Activated effector memory CD4-positive, alpha-beta T cell treated with anti-CD3 and anti-CD28 coated beads, Interleukin-2, amount 50 U/mL, for 16 hours (primary cell): ENCODE results near the gene METAP1.
"Not testable (repeated sequence)": the region's sequence is repeated elsewhere in the genome, so short reads cannot be mapped to it uniquely, and the experiment has no call there.

Experiments
- DNase-seq: peaks from one replicate; pipeline ENCODE4 v3.0.0-alpha.2; 2020

Gene METAP1

DNA sequence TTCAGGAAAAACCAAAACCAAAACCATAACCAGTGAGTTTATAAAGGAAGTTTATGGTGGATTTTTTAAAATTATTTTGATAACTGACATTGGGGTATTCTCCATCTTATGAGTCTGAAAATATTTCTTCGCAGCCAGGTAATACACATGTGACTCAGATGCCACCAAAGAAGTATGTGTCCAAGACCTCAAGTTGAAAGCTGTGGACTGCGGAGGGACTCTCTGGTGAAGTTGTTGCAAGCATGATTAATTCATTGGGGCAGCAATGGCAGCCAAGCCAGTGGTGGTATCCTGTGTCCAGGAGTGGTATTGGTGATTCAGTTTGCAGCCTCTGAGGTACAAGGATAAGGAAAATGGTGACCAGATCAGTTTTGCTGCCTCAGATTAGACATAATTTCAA, 107.1 kb downstream of the METAP1 start:
- no peak for DNase-seq

DNA sequence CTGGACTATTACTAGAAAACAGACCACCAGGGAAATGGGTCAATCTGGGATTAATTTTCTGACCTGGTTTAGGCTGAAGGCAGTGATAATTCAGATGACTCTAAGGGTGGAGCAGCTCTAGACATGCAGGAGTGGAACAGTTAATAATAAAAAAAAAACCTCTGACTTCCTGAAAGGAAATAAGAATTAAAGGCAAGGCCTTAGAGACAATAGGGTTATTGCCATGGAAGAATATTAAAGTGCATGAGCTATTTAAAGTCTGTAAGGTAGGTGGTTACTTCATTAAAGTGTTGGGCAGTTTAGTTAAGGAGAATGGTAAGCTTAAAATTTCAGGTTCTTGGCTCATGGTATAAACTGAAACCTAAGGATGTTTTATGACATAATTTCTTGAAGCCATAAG, 107.6 kb downstream of the METAP1 start:
- DNase-seq: no peak

DNA sequence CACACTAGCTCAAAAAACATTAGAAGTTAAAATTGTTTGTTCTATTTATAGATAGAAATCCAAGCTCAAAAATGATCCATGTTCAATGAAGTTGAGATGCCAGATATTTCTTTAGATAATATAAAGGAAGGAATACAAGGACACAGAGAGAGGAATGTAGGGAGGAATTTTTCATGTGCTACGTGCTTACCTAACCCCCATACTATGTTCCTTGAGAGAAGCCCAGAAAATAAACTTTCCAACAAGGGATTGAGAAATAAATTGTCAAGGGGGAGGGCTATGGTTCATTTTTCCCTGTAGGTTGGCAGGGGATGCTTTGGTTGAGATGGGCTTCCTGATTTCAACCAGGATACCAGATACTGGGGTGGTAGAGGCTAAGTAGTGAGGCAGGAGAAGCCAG, 108.6 kb downstream of the METAP1 start:
- DNase-seq: no peak

DNA sequence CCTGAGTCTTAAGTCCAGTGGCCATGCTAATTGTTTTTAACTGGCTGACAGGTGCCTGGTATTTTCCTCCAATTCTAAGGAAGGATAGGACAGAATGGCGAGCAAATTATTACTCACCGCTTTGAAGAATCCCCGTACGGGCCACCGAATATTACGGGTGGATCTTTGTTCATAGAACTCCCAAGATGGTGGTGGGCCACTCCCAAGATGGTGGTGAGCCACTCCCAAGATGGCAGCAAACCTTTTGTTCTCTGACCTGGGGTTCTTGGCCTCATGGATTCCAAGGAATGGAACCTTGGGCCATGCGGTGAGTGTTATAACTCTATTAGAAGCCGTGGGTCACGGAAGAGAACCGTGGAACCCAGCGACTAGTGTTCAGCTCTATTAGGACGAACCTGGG, 113.8 kb downstream of the METAP1 start:
- DNase-seq: not testable (repeated sequence)
